H1 (cell line): ENCODE results near the gene DDR2. TPM values are rescaled to one million over a fixed set of nuclear protein-coding genes. Genes with fewer than 3 reads are reported as not detected.

ENCODE experiments used
- CTCF ChIA-PET: fragments of 300-600 bp; sonication (Branson Sonifier 250); formaldehyde crosslinking; loops from one replicate; lab custom pipeline; 2021; ENCODE audit not compliant: partially characterized antibody; lab: Charles Lee
- POLR2A ChIA-PET: fragments of 300-600 bp; sonication (Branson Sonifier 250); formaldehyde crosslinking; loops from one replicate; lab custom pipeline; 2021; ENCODE audit warnings: inconsistent platforms; ENCODE audit not compliant: partially characterized antibody; lab: Charles Lee
- DNase-seq, 2 experiments: peaks; one replicate each; pipeline versions ENCODE4 v3.0.0 to v3.0.0-alpha.2; 2010 to 2022; ENCODE audit warnings: low spot score in 2 of 2, low read depth in 1 of 2, mixed read lengths in 1 of 2
- FAIRE-seq: peaks from 2 replicates; lab custom pipeline; 2011; peaks lifted over from hg19 to GRCh38; lab: Jason Lieb, UNC
- H2AFZ ChIP-seq: 2 replicates; pipeline ENCODE4 v1.8.1; 2012; ENCODE audit warnings: low read length, inconsistent platforms
- H2AK5ac ChIP-seq: 2 replicates; pipeline ENCODE4 v1.6.1; 2013; ENCODE audit warnings: low read depth, low read length
- H2BK120ac ChIP-seq: replicated peaks from 2 replicates; pipeline ENCODE3; 2013; ENCODE audit warnings: low read depth, low read length, inconsistent platforms
- H2BK12ac ChIP-seq: 2 replicates; pipeline ENCODE4 v1.6.1; 2013; ENCODE audit warnings: low read depth, low read length
- H2BK15ac ChIP-seq: 2 replicates; pipeline ENCODE4 v1.6.1; 2013; ENCODE audit warnings: low read length
- H2BK20ac ChIP-seq: 2 replicates; pipeline ENCODE4 v1.6.1; 2013; ENCODE audit warnings: low read length
- H2BK5ac ChIP-seq: 2 replicates; pipeline ENCODE4 v1.6.1; 2013; ENCODE audit warnings: low read depth, low read length
- H3K14ac ChIP-seq: 2 replicates; pipeline ENCODE4 v1.6.1; 2013; ENCODE audit warnings: inconsistent platforms; ENCODE audit not compliant: insufficient read length
- H3K18ac ChIP-seq: 2 replicates; pipeline ENCODE4 v1.6.1; 2013; ENCODE audit warnings: low read length; ENCODE audit errors: extremely low read depth
- H3K23ac ChIP-seq: 2 replicates; pipeline ENCODE4 v1.6.1; 2013; ENCODE audit warnings: inconsistent platforms; ENCODE audit not compliant: insufficient read length
- H3K23me2 ChIP-seq: 2 replicates; pipeline ENCODE4 v1.6.1; 2013; ENCODE audit warnings: low read depth, low read length
- H3K27ac ChIP-seq: 2 replicates; pipeline ENCODE4 v1.6.1; 2011; ENCODE audit warnings: low read depth, low read length, inconsistent platforms
- H3K27me3 ChIP-seq, 4 experiments: replicated peaks in 1 of 4; 1 replicate in 1 of 4; 2 replicates in 3 of 4; pipeline versions ENCODE4 v1.6.1 to v1.8.1; 2011 to 2013; ENCODE audit warnings: low read length in 3 of 4, mild to moderate bottlenecking in 3 of 4, inconsistent platforms in 2 of 4, mixed read lengths in 2 of 4, moderate library complexity in 1 of 4; ENCODE audit not compliant: control insufficient read depth in 3 of 4, insufficient read depth in 3 of 4; ENCODE audit errors: extremely low read depth in 1 of 4
- H3K36me3 ChIP-seq, 4 experiments: 2 replicates each; pipeline versions ENCODE4 v1.6.1 to v1.8.1; 2011 to 2013; ENCODE audit warnings: mild to moderate bottlenecking in 4 of 4, low read length in 3 of 4, moderate library complexity in 2 of 4, control low read depth in 1 of 4, inconsistent platforms in 1 of 4; ENCODE audit not compliant: insufficient read depth in 4 of 4, control insufficient read depth in 2 of 4
- H3K4ac ChIP-seq: replicated peaks from 2 replicates; pipeline ENCODE3; 2013; ENCODE audit warnings: low read length, low read depth, mixed read lengths, inconsistent platforms; ENCODE audit not compliant: insufficient read length
- H3K4me1 ChIP-seq, 4 experiments: replicated peaks in 1 of 4; 1 replicate in 1 of 4; 2 replicates in 3 of 4; pipeline versions ENCODE4 v1.6.1 to v1.8.1; 2011 to 2013; ENCODE audit warnings: low read length in 3 of 4, inconsistent platforms in 2 of 4, mixed read lengths in 1 of 4; ENCODE audit not compliant: insufficient read depth in 4 of 4, control insufficient read depth in 3 of 4
- H3K4me2 ChIP-seq, 2 experiments: 2 replicates each; pipeline versions ENCODE4 v1.6.1 to v1.8.1; 2011 to 2013; ENCODE audit warnings: low read depth in 2 of 2, low read length in 2 of 2, control low read depth in 1 of 2, inconsistent platforms in 1 of 2, mild to moderate bottlenecking in 1 of 2; ENCODE audit not compliant: insufficient read depth in 1 of 2
- H3K4me3 ChIP-seq, 4 experiments: fragments of 200-600, 300-600 bp in 1 of 4; sonication (generic), shearing (Covaris generic), sonication (Bioruptor Twin) in 1 of 4; 2 replicates each; pipeline versions ENCODE4 v1.5.1 to v1.8.1; 2011 to 2016; ENCODE audit warnings: low read length in 4 of 4, low read depth in 3 of 4, control low read depth in 2 of 4, inconsistent platforms in 2 of 4, mild to moderate bottlenecking in 2 of 4, mixed read lengths in 1 of 4, moderate library complexity in 1 of 4; ENCODE audit not compliant: insufficient read depth in 2 of 4; ENCODE audit errors: extremely low read depth in 1 of 4
- H3K56ac ChIP-seq: replicated peaks from 2 replicates; pipeline ENCODE3; 2013; ENCODE audit warnings: low read depth, mild to moderate bottlenecking, mixed read lengths, low read length, inconsistent platforms; ENCODE audit not compliant: insufficient read length
- H3K79me1 ChIP-seq: 2 replicates; pipeline ENCODE4 v1.6.1; 2013; ENCODE audit warnings: low read depth, low read length, control low read depth
- H3K79me2 ChIP-seq, 2 experiments: 2 replicates each; pipeline versions ENCODE4 v1.6.1 to v1.8.1; 2012 to 2013; ENCODE audit warnings: low read length in 2 of 2, mild to moderate bottlenecking in 2 of 2, inconsistent platforms in 1 of 2; ENCODE audit not compliant: insufficient read depth in 2 of 2, control insufficient read depth in 1 of 2
- H3K9ac ChIP-seq, 4 experiments: replicated peaks in 1 of 4; 1 replicate in 1 of 4; 2 replicates in 3 of 4; pipeline versions ENCODE4 v1.6.1 to v1.8.1; 2011 to 2013; ENCODE audit warnings: low read depth in 3 of 4, low read length in 3 of 4, control low read depth in 2 of 4, mild to moderate bottlenecking in 2 of 4, moderate library complexity in 2 of 4, inconsistent platforms in 1 of 4; ENCODE audit errors: extremely low read depth in 1 of 4
- H3K9me3 ChIP-seq, 2 experiments: 2 replicates each; pipeline versions ENCODE4 v1.6.1 to v1.8.1; 2012 to 2013; ENCODE audit warnings: mild to moderate bottlenecking in 2 of 2, moderate library complexity in 2 of 2, control low read depth in 1 of 2, inconsistent platforms in 1 of 2, low read depth in 1 of 2, low read length in 1 of 2, mixed read lengths in 1 of 2; ENCODE audit not compliant: insufficient read depth in 2 of 2
- H4K20me1 ChIP-seq, 2 experiments: replicated peaks in 1 of 2; 2 replicates each; pipeline versions ENCODE3 to v1.8.1; 2011 to 2013; ENCODE audit warnings: inconsistent platforms in 2 of 2, low read length in 2 of 2, mild to moderate bottlenecking in 1 of 2; ENCODE audit not compliant: insufficient read depth in 2 of 2, control insufficient read depth in 1 of 2
- H4K5ac ChIP-seq: 2 replicates; pipeline ENCODE4 v1.6.1; 2013; ENCODE audit warnings: low read length, low read depth, mixed read lengths, inconsistent platforms; ENCODE audit not compliant: insufficient read length
- H4K8ac ChIP-seq: 2 replicates; pipeline ENCODE4 v1.8.0; 2013; ENCODE audit warnings: mild to moderate bottlenecking, moderate library complexity, low read length, inconsistent platforms; ENCODE audit not compliant: insufficient read depth; ENCODE audit errors: extremely low read depth
- H4K91ac ChIP-seq: replicated peaks from 2 replicates; pipeline ENCODE3; 2013; ENCODE audit warnings: low read length, mixed read lengths, inconsistent platforms; ENCODE audit not compliant: insufficient read length
- CBX5 ChIP-seq: fragments of 300-800, 300-1000 bp; sonication (generic); IDR thresholded peaks from 2 replicates; pipeline ENCODE4 v1.7.1; 2016; ENCODE audit warnings: antibody characterized with exemption, low read length, low read depth
- CHD2 ChIP-seq: IDR thresholded peaks from 2 replicates; pipeline ENCODE4 v1.6.1; 2012; ENCODE audit warnings: low read length, improper control_type of control experiment
- E2F6 ChIP-seq: IDR thresholded peaks from 2 replicates; pipeline ENCODE4 v1.6.1; 2012; ENCODE audit warnings: inconsistent platforms
- NRF1 ChIP-seq: IDR thresholded peaks from 2 replicates; pipeline ENCODE4 v1.6.1; 2011; ENCODE audit warnings: mild to moderate bottlenecking, low read depth, low read length, improper control_type of control experiment
- PHF8 ChIP-seq: fragments of 200-600 bp; sonication (generic); conservative IDR thresholded peaks from 2 replicates; pipeline ENCODE4 v1.7.1; 2012; ENCODE audit warnings: low read depth, mild to moderate bottlenecking, inconsistent platforms, low read length, moderate library complexity
- SAP30 ChIP-seq: fragments of 300-600 bp; sonication (generic); IDR thresholded peaks from 2 replicates; pipeline ENCODE4 v1.7.1; 2012; ENCODE audit warnings: low read length, moderate library complexity, mild to moderate bottlenecking, inconsistent platforms; ENCODE audit not compliant: insufficient read depth, insufficient replicate concordance
- TAF1 ChIP-seq: IDR thresholded peaks from 2 replicates; pipeline ENCODE4 v1.6.1; 2011; ENCODE audit warnings: mild to moderate bottlenecking, low read depth, low read length
- TBP ChIP-seq: IDR thresholded peaks from 2 replicates; pipeline ENCODE4 v1.6.1; 2011; ENCODE audit warnings: low read depth, low read length, improper control_type of control experiment
- TCF12 ChIP-seq: IDR thresholded peaks from 2 replicates; pipeline ENCODE4 v1.6.1; 2011; ENCODE audit warnings: low read depth, mild to moderate bottlenecking, low read length
- USF2 ChIP-seq: IDR thresholded peaks from 2 replicates; pipeline ENCODE4 v1.6.1; 2011; ENCODE audit warnings: low read length, improper control_type of control experiment
- WGBS, 2 experiments: shearing (Covaris generic) in 1 of 2; methylation state at CpG; one replicate each; pipeline versions ENCODE4 v1.1.6 to v1.1.7; 2013 to 2015; ENCODE audit warnings: low lambda C conversion rate in 2 of 2, mixed read lengths in 2 of 2, inconsistent platforms in 1 of 2, low coverage in 1 of 2, missing lambda C conversion rate in 1 of 2; ENCODE audit not compliant: insufficient replicate concordance in 2 of 2, insufficient coverage in 1 of 2, insufficient read length in 1 of 2; ENCODE audit errors: extremely low coverage in 1 of 2, missing lambda C conversion rate in 1 of 2; 5-methylcytosine and 5-hydroxymethylcytosine counted together
- polyA plus RNA-seq, 7 experiments: library from polyadenylated mRNA; depleted of rRNA in 3 of 7; stranded (reverse) in 5 of 7; unstranded in 2 of 7; fragments of >200 nt in 5 of 7; fragments of 200-250 nt in 2 of 7; gene quantifications; 1 replicate in 5 of 7; 2 replicates in 1 of 7; 4 replicates in 1 of 7; pipeline versions ENCODE4 v1.2.1 to v1.2.3, GENCODE V29; 2011 to 2013; ENCODE audit warnings: missing spikeins in 2 of 7, mixed read lengths in 2 of 7
- total RNA-seq: library from RNA; stranded (reverse); fragmentation: NEBNext Ultra II Directional; extraction: Animal tissue kit (Norgen Biotek cat#: 25700); gene quantifications from 2 replicates; pipeline ENCODE4 v1.2.1, GENCODE V29; 2021

The DDR2 gene
- total and polyA plus RNA-seq, 2 of the 8 experiments (the other 6 are each of a cell fraction or from before 2014, with no cell fraction given) = 1.00 to 2.1 TPM

- Histone ChIP-seq H3K56ac (no peak overlapping the region), H2BK20ac (peak overlapping the region; percentile 23; the same call in 1 of the 2 replicates), H3K27ac (peak overlapping the region; percentile 68; the same call in 1 of the 2 replicates), H2AFZ (0 out of 2 replicates have a peak overlapping the region, but pooled peaks have one; percentile 43), H4K8ac (peak overlapping the region; percentile 35; the same call in 1 of the 2 replicates), H2AK5ac (no peak overlapping the region), H4K91ac (peak overlapping the region; percentile 36), H3K27me3 (no peaks in the 10 kb centered on the region), H3K4ac (no peak overlapping the region), H3K14ac (no peak overlapping the region), H3K79me2 (no peaks in the 10 kb centered on the region), H3K9me3 (no peaks in the 10 kb centered on the region), H3K23ac (no peak overlapping the region), H3K4me1 (peaks cover 1 to 13% (median 8%) of the 10 kb centered on the region in 4 experiments; a peak in 6 of 7 replicates), H2BK5ac (peak overlapping the region; percentile 67), H3K4me3 (peak overlapping the region in 2 of 4 experiments; percentile 4 to 39; a peak in 3 of 8 replicates), H3K36me3 (no peaks in the 10 kb centered on the region), H3K9ac (peak overlapping the region in 2 of 4 experiments; percentile 15 to 22; a peak in 2 of 7 replicates), H4K20me1 (no peaks in the 10 kb centered on the region), H2BK120ac (peak overlapping the region; percentile 69), H3K79me1 (no peaks in the 10 kb centered on the region), H2BK12ac (peak overlapping the region; percentile 53; the same call in 1 of the 2 replicates), H4K5ac (peak overlapping the region; percentile 24), H3K23me2 (no peaks in the 10 kb centered on the region), H2BK15ac (0 out of 2 replicates have a peak overlapping the region, but pooled peaks have one; percentile 35), H3K18ac (peak overlapping the region; percentile 44; the same call in 1 of the 2 replicates), H3K4me2 (peak overlapping the region; percentile 52 to 68)
- POLR2A ChIA-PET = interaction anchor here (3.0 kb wide), 1 partner anchor 64 kb away, joined by 7 read pairs; the partner anchor contains the start of gene DDR2
- DNase-seq (peak; percentile 47 to 67), FAIRE-seq (peak; percentile 86)
- CTCF ChIA-PET = interaction anchor here (0.7 to 5.2 kb wide), 6 partner anchors 9 to 104 kb away, joined by 3 to 19 read pairs (median 3); no protein-coding TSS in a partner anchor
- 13% methylated on average over 5 of the region's 5 CpGs; no CpG with 5 or more reads in 1 of the 2 experiments for WGBS, 2 experiments
- TF ChIP-seq TCF12 = no peak
- TF ChIP-seq PHF8 = no peak
- no peak for TF ChIP-seq SAP30
- no peak for TF ChIP-seq CBX5
- TF ChIP-seq USF2 = no peak
- TF ChIP-seq CHD2 = 0 out of 2 replicates have a peak, but pooled peaks have one; percentile 24
- no peak for TF ChIP-seq E2F6
- no peak for TF ChIP-seq NRF1
- TF ChIP-seq TBP = 0 out of 2 replicates have a peak, but pooled peaks have one; percentile 1
- TF ChIP-seq TAF1 = peak; percentile 50; the same call in 1 of the 2 replicates
Observed at GRCh38 chr1:162696286-162696862, 64.1 kb downstream of the DDR2 start.
